Neural cell (in vitro differentiated cells): ENCODE results near the gene PPP2R2B. TPM values are rescaled to one million over a fixed set of nuclear protein-coding genes. Genes with fewer than 3 reads are reported as not detected.

Experiments used
- H2AFZ ChIP-seq: fragments of 200-600, 300-800 bp; sonication (generic), shearing (Covaris generic); 2 replicates; pipeline ENCODE4 v1.6.0; 2014; ENCODE audit warnings: low read depth, mild to moderate bottlenecking, antibody characterized with exemption, low read length, moderate library complexity
- H3F3A ChIP-seq: fragments of 200-600 bp; shearing (Covaris generic); 2 replicates; pipeline ENCODE4 v1.6.1; 2016; ENCODE audit warnings: mild to moderate bottlenecking, moderate library complexity, mixed read lengths, antibody characterized with exemption, low read length; ENCODE audit not compliant: insufficient read depth, poor library complexity, severe bottlenecking
- H3K27ac ChIP-seq: fragments of 200-600, 300-800 bp; sonication (generic), shearing (Covaris generic); 2 replicates; pipeline ENCODE4 v1.5.1; 2014; ENCODE audit warnings: mild to moderate bottlenecking, low read length, moderate library complexity
- H3K27me3 ChIP-seq: fragments of 300-800, 200-600 bp; sonication (generic), shearing (Covaris generic); 2 replicates; pipeline ENCODE4 v1.6.0; 2014; ENCODE audit warnings: mild to moderate bottlenecking, low read depth, low read length, moderate library complexity; ENCODE audit not compliant: insufficient read depth
- H3K36me3 ChIP-seq: fragments of 300-800, 200-600 bp; sonication (generic), shearing (Covaris generic); 2 replicates; pipeline ENCODE4 v1.5.1; 2014; ENCODE audit warnings: mild to moderate bottlenecking, antibody characterized with exemption, low read length, moderate library complexity; ENCODE audit not compliant: insufficient read depth
- H3K4me2 ChIP-seq: fragments of 300-800, 200-600 bp; sonication (generic), shearing (Covaris generic); 2 replicates; pipeline ENCODE4 v1.6.0; 2014; ENCODE audit warnings: mild to moderate bottlenecking, low read length
- H3K4me3 ChIP-seq: fragments of 300-800, 200-600 bp; sonication (generic), shearing (Covaris generic); 2 replicates; pipeline ENCODE4 v1.5.1; 2014; ENCODE audit warnings: mild to moderate bottlenecking, low read length, moderate library complexity
- H3K79me2 ChIP-seq: fragments of 200-600 bp; shearing (Covaris generic); replicated peaks from 2 replicates; pipeline ENCODE4 v1.6.0; 2014; ENCODE audit warnings: mild to moderate bottlenecking, low read length, moderate library complexity; ENCODE audit not compliant: insufficient read depth
- H3K9ac ChIP-seq: fragments of 300-800, 200-600 bp; sonication (generic), shearing (Covaris generic); 2 replicates; pipeline ENCODE4 v1.6.1; 2016; ENCODE audit warnings: mild to moderate bottlenecking, low read length, mixed read lengths
- H3K9me2 ChIP-seq: fragments of 200-600 bp; shearing (Covaris generic); 2 replicates; pipeline ENCODE4 v1.6.1; 2016; ENCODE audit warnings: mild to moderate bottlenecking, low read length, mixed read lengths; ENCODE audit not compliant: insufficient read depth
- H3K9me3 ChIP-seq: fragments of 200-600, 300-800 bp; sonication (generic), shearing (Covaris generic); 2 replicates; pipeline ENCODE4 v1.6.1; 2016; ENCODE audit warnings: mild to moderate bottlenecking, mixed run types, low read length, moderate library complexity, mixed read lengths
- H4K20me1 ChIP-seq: fragments of 200-600 bp; shearing (Covaris generic); 2 replicates; pipeline ENCODE4 v1.6.1; 2016; ENCODE audit warnings: mild to moderate bottlenecking, mixed run types; ENCODE audit not compliant: insufficient read depth
- EP300 ChIP-seq: fragments of 450-650 bp; conservative IDR thresholded peaks from 2 replicates; pipeline ENCODE4 v1.6.1; 2014; ENCODE audit warnings: antibody characterized with exemption, mild to moderate bottlenecking, moderate library complexity; ENCODE audit not compliant: poor library complexity, severe bottlenecking
- EZH2 ChIP-seq: fragments of 200-600, 300-800 bp; shearing (Covaris generic), sonication (generic); IDR thresholded peaks from 2 replicates; pipeline ENCODE4 v1.6.1; 2014; ENCODE audit warnings: antibody characterized with exemption, low read length, borderline replicate concordance, mild to moderate bottlenecking; ENCODE audit not compliant: insufficient read depth, poor library complexity, severe bottlenecking
- MXI1 ChIP-seq: fragments of 450-650 bp; conservative IDR thresholded peaks from 2 replicates; pipeline ENCODE4 v1.6.1; 2014; ENCODE audit warnings: antibody characterized with exemption, mild to moderate bottlenecking; ENCODE audit not compliant: poor library complexity, severe bottlenecking
- POLR2AphosphoS5 ChIP-seq: IDR thresholded peaks from 2 replicates; pipeline ENCODE4 v1.6.1; 2012
- RAD21 ChIP-seq: fragments of 450-650 bp; conservative IDR thresholded peaks from 2 replicates; pipeline ENCODE4 v1.6.1; 2014; ENCODE audit warnings: antibody characterized with exemption, mild to moderate bottlenecking, moderate library complexity
- SMC3 ChIP-seq: fragments of 450-650 bp; conservative IDR thresholded peaks from 2 replicates; pipeline ENCODE4 v1.6.1; 2014; ENCODE audit warnings: antibody characterized with exemption, mild to moderate bottlenecking, moderate library complexity; ENCODE audit not compliant: poor library complexity
- TAF1 ChIP-seq: IDR thresholded peaks from 2 replicates; pipeline ENCODE4 v1.6.1; 2012; ENCODE audit warnings: low read depth
- polyA plus RNA-seq: library from polyadenylated mRNA; depleted of rRNA; stranded (reverse); fragments of >200 nt; gene quantifications from 2 replicates; pipeline ENCODE4 v1.2.3, GENCODE V29; 2014
- TF ChIP-seq, protein P1 (sequence below): IDR thresholded peaks from 2 replicates; pipeline ENCODE4 v1.6.1; 2012; ENCODE audit warnings: borderline replicate concordance
- TF ChIP-seq, protein P2 (sequence below): fragments of 450-650 bp; IDR thresholded peaks from 2 replicates; pipeline ENCODE4 v1.5.1; 2014; ENCODE audit warnings: antibody characterized with exemption, mild to moderate bottlenecking, moderate library complexity; ENCODE audit not compliant: poor library complexity, severe bottlenecking

Gene PPP2R2B
- polyA plus RNA-seq, 1 donor from 2014 or later = 250 TPM

DNA sequence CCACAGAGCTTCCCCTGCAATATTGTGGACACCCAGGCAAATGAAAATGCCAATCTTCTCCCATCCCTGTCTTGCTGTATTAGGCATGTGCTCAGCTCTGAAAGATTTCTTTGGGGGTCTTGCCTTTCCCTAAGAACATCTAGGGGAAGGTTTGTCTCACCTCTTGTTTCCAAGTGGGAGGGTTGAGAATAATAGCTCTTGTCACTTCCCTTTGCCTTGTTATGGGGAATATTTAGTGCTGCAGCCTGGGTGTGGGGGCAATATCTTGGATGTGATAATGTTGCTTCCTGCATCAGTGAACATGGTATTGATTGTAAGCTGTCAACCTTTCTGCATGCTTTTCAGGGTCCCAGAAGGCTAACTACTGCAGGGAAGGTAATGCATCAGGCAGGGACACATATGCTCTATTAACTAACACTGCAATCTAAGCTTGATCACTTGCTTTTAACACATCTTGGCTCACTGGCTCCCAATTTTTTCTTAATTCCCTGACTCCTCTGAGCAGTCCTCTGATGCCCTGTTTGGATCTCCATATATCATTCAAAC, 296.4 kb downstream of the PPP2R2B start:
- H3K27ac ChIP-seq = peak overlapping the region; percentile 18
- no peak overlapping the region for H3K9ac ChIP-seq
- peaks cover 3% of the 10 kb centered on the region for H3K36me3 ChIP-seq
- no peak overlapping the region for H3K4me3 ChIP-seq
- H3K4me2 ChIP-seq = no peak overlapping the region
- no peaks in the 10 kb centered on the region for H3K79me2 ChIP-seq
- TF ChIP-seq SMC3 (no peak), EZH2 (no peak), TAF1 (no peak), RAD21 (no peak), EP300 (peak; percentile 43), MXI1 (no peak), POLR2AphosphoS5 (peak; percentile 47)
- TF ChIP-seq, protein P1, sequence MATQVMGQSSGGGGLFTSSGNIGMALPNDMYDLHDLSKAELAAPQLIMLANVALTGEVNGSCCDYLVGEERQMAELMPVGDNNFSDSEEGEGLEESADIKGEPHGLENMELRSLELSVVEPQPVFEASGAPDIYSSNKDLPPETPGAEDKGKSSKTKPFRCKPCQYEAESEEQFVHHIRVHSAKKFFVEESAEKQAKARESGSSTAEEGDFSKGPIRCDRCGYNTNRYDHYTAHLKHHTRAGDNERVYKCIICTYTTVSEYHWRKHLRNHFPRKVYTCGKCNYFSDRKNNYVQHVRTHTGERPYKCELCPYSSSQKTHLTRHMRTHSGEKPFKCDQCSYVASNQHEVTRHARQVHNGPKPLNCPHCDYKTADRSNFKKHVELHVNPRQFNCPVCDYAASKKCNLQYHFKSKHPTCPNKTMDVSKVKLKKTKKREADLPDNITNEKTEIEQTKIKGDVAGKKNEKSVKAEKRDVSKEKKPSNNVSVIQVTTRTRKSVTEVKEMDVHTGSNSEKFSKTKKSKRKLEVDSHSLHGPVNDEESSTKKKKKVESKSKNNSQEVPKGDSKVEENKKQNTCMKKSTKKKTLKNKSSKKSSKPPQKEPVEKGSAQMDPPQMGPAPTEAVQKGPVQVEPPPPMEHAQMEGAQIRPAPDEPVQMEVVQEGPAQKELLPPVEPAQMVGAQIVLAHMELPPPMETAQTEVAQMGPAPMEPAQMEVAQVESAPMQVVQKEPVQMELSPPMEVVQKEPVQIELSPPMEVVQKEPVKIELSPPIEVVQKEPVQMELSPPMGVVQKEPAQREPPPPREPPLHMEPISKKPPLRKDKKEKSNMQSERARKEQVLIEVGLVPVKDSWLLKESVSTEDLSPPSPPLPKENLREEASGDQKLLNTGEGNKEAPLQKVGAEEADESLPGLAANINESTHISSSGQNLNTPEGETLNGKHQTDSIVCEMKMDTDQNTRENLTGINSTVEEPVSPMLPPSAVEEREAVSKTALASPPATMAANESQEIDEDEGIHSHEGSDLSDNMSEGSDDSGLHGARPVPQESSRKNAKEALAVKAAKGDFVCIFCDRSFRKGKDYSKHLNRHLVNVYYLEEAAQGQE = peak; percentile 55
- TF ChIP-seq, protein P2, sequence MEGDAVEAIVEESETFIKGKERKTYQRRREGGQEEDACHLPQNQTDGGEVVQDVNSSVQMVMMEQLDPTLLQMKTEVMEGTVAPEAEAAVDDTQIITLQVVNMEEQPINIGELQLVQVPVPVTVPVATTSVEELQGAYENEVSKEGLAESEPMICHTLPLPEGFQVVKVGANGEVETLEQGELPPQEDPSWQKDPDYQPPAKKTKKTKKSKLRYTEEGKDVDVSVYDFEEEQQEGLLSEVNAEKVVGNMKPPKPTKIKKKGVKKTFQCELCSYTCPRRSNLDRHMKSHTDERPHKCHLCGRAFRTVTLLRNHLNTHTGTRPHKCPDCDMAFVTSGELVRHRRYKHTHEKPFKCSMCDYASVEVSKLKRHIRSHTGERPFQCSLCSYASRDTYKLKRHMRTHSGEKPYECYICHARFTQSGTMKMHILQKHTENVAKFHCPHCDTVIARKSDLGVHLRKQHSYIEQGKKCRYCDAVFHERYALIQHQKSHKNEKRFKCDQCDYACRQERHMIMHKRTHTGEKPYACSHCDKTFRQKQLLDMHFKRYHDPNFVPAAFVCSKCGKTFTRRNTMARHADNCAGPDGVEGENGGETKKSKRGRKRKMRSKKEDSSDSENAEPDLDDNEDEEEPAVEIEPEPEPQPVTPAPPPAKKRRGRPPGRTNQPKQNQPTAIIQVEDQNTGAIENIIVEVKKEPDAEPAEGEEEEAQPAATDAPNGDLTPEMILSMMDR = no peak
- no peaks in the 10 kb centered on the region for H3K9me3 ChIP-seq
- no peaks in the 10 kb centered on the region for H4K20me1 ChIP-seq
- H3F3A ChIP-seq = no peaks in the 10 kb centered on the region
- H3K27me3 ChIP-seq = no peaks in the 10 kb centered on the region
- no peak overlapping the region for H2AFZ ChIP-seq
- no peaks in the 10 kb centered on the region for H3K9me2 ChIP-seq

DNA sequence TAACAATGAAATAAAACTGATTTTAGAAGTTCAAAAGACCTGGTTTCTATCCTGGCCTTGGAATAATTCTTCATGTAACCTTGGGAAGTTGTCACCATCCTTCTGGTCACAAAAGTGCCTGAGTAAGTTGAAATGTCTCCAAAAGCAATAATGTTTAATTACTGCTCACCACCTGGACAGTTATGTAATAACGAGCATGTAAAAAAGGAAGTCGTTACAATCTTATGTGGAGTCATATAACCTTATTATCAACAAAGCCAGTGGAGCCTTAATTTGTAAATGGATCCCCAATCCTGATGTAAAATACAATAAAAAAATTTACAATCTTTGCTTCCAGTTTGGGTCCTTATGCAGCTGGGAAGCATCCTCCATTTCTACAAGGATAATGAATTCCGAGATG, 298.3 kb downstream of the PPP2R2B start:
- no peaks in the 10 kb centered on the region for H3K36me3 ChIP-seq
- no peaks in the 10 kb centered on the region for H3K79me2 ChIP-seq
- TF ChIP-seq, protein P1 = no peak
- no peak for TF ChIP-seq POLR2AphosphoS5
- no peak for TF ChIP-seq TAF1
- no peak for TF ChIP-seq MXI1
- no peak for TF ChIP-seq EP300
- no peak for TF ChIP-seq SMC3
- TF ChIP-seq EZH2 = no peak
- TF ChIP-seq, protein P2 = no peak
- TF ChIP-seq RAD21 = no peak
- H3K27ac ChIP-seq = no peak overlapping the region
- H3K4me3 ChIP-seq = no peak overlapping the region
- H2AFZ ChIP-seq = no peak overlapping the region
- H3K27me3 ChIP-seq = no peaks in the 10 kb centered on the region
- no peak overlapping the region for H3K9ac ChIP-seq
- no peaks in the 10 kb centered on the region for H3K9me2 ChIP-seq
- no peaks in the 10 kb centered on the region for H3F3A ChIP-seq
- no peaks in the 10 kb centered on the region for H4K20me1 ChIP-seq
- no peak overlapping the region for H3K4me2 ChIP-seq
- H3K9me3 ChIP-seq = peaks cover 7% of the 10 kb centered on the region
